Hepatocyte (in vitro differentiated cells): Measurements from ENCODE around the gene ARHGAP26. TPM values are rescaled to one million over a fixed set of nuclear protein-coding genes. Genes with fewer than 3 reads are reported as not detected.

Experiments
- DNase-seq: peaks from one replicate; pipeline ENCODE4 v3.0.0-alpha.2; 2016; ENCODE audit warnings: low spot score
- H2AFZ ChIP-seq: fragments of 200-600 bp; sonication (generic); 2 replicates; pipeline ENCODE4 v1.6.0; 2016; ENCODE audit warnings: antibody characterized with exemption, mild to moderate bottlenecking
- H3K27ac ChIP-seq: fragments of 200-600 bp; sonication (generic); 2 replicates; pipeline ENCODE4 v1.5.1; 2016; ENCODE audit warnings: mild to moderate bottlenecking
- H3K27me3 ChIP-seq: fragments of 200-600 bp; sonication (generic); 2 replicates; pipeline ENCODE4 v1.6.1; 2016
- H3K36me3 ChIP-seq: fragments of 200-600 bp; sonication (generic); replicated peaks from 2 replicates; pipeline ENCODE4 v1.5.1; 2016; ENCODE audit warnings: low read depth; ENCODE audit not compliant: insufficient read depth
- H3K4me1 ChIP-seq: fragments of 200-600 bp; sonication (generic); 2 replicates; pipeline ENCODE4 v1.5.1; 2016; ENCODE audit warnings: mild to moderate bottlenecking, moderate library complexity; ENCODE audit not compliant: insufficient read depth
- H3K4me2 ChIP-seq: fragments of 200-600 bp; sonication (generic); 2 replicates; pipeline ENCODE4 v1.6.0; 2016
- H3K4me3 ChIP-seq: fragments of 200-600 bp; sonication (generic); 2 replicates; pipeline ENCODE4 v1.5.1; 2016; ENCODE audit warnings: mild to moderate bottlenecking
- H3K79me2 ChIP-seq: fragments of 200-600 bp; sonication (generic); 2 replicates; pipeline ENCODE4 v1.6.0; 2017; ENCODE audit warnings: mild to moderate bottlenecking
- H3K9me2 ChIP-seq: fragments of 200-600 bp; sonication (generic); replicated peaks from 2 replicates; pipeline ENCODE4 v1.6.0; 2017; ENCODE audit warnings: mild to moderate bottlenecking; ENCODE audit not compliant: insufficient read depth
- H3K9me3 ChIP-seq: fragments of 200-600 bp; sonication (generic); 2 replicates; pipeline ENCODE4 v1.5.1; 2016; ENCODE audit warnings: low read depth, mild to moderate bottlenecking
- H4K20me1 ChIP-seq: fragments of 200-600 bp; sonication (generic); 2 replicates; pipeline ENCODE4 v1.6.0; 2016; ENCODE audit warnings: mild to moderate bottlenecking; ENCODE audit not compliant: insufficient read depth, poor library complexity, severe bottlenecking
- EZH2 ChIP-seq: fragments of 200-600 bp; sonication (generic); IDR thresholded peaks from 2 replicates; pipeline ENCODE4 v1.6.1; 2016; ENCODE audit warnings: antibody characterized with exemption, mild to moderate bottlenecking, borderline replicate concordance
- EZH2phosphoT487 ChIP-seq: fragments of 200-600 bp; sonication (generic); IDR thresholded peaks from one replicate; pipeline ENCODE4 v1.6.1; 2018; ENCODE audit warnings: antibody characterized with exemption, mild to moderate bottlenecking, low read depth, moderate library complexity; ENCODE audit not compliant: unreplicated experiment, severe bottlenecking
- WGBS: methylation state at CpG from one replicate; pipeline ENCODE4 v1.1.6; 2016; ENCODE audit warnings: low lambda C conversion rate; ENCODE audit errors: missing lambda C conversion rate; 5-methylcytosine and 5-hydroxymethylcytosine counted together
- polyA plus RNA-seq: library from polyadenylated mRNA; unstranded; fragments of >200 nt; fragmentation: Nextera tagmentation; extraction: Ambion mirVana; gene quantifications from 2 replicates; pipeline ENCODE4 v1.2.1, GENCODE V29; 2016
- total RNA-seq: library from RNA; depleted of rRNA; stranded (reverse); fragments of >200 nt; gene quantifications from 2 replicates; pipeline ENCODE4 v1.2.3, GENCODE V29; 2014
- TF ChIP-seq, protein P1 (sequence below): fragments of 200-600 bp; sonication (generic); IDR thresholded peaks from 2 replicates; pipeline ENCODE4 v1.5.1; 2016; ENCODE audit warnings: antibody characterized with exemption, mild to moderate bottlenecking; ENCODE audit not compliant: poor library complexity

Gene ARHGAP26
- 16.5 and 20.0 TPM in 2 replicates for total RNA-seq
- polyA plus RNA-seq, result 11.7 and 19.8 TPM in 2 replicates

- Histone ChIP-seq H3K4me3 (peak within 1 kb of the TSS; percentile 86), H3K4me1 (peaks cover 9% of the 10 kb centered on the region), H3K4me2 (peak within 1 kb of the TSS; percentile 96), H3K79me2 (peaks cover 38% of the 10 kb centered on the region), H3K9me3 (no peaks in the 10 kb centered on the region), H3K9me2 (no peaks in the 10 kb centered on the region), H2AFZ (peak within 1 kb of the TSS; percentile 96), H3K27ac (peak within 1 kb of the TSS; percentile 79), H4K20me1 (no peaks in the 10 kb centered on the region), H3K36me3 (no peaks in the 10 kb centered on the region), H3K27me3 (no peaks in the 10 kb centered on the region)
- TF ChIP-seq, protein P1, sequence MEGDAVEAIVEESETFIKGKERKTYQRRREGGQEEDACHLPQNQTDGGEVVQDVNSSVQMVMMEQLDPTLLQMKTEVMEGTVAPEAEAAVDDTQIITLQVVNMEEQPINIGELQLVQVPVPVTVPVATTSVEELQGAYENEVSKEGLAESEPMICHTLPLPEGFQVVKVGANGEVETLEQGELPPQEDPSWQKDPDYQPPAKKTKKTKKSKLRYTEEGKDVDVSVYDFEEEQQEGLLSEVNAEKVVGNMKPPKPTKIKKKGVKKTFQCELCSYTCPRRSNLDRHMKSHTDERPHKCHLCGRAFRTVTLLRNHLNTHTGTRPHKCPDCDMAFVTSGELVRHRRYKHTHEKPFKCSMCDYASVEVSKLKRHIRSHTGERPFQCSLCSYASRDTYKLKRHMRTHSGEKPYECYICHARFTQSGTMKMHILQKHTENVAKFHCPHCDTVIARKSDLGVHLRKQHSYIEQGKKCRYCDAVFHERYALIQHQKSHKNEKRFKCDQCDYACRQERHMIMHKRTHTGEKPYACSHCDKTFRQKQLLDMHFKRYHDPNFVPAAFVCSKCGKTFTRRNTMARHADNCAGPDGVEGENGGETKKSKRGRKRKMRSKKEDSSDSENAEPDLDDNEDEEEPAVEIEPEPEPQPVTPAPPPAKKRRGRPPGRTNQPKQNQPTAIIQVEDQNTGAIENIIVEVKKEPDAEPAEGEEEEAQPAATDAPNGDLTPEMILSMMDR, result peak; percentile 32
- no peak for TF ChIP-seq EZH2
- under 1% methylated on average over 54 of the region's 87 CpGs for WGBS
- peak; percentile 98 for DNase-seq
These were observed at the start of gene ARHGAP26 for GRCh38 chr5:142769793-142770649. ARHGAP26 (plus strand) TSS chr5:142770377; CDS start chr5:142770762, 385 bp downstream.

DNA sequence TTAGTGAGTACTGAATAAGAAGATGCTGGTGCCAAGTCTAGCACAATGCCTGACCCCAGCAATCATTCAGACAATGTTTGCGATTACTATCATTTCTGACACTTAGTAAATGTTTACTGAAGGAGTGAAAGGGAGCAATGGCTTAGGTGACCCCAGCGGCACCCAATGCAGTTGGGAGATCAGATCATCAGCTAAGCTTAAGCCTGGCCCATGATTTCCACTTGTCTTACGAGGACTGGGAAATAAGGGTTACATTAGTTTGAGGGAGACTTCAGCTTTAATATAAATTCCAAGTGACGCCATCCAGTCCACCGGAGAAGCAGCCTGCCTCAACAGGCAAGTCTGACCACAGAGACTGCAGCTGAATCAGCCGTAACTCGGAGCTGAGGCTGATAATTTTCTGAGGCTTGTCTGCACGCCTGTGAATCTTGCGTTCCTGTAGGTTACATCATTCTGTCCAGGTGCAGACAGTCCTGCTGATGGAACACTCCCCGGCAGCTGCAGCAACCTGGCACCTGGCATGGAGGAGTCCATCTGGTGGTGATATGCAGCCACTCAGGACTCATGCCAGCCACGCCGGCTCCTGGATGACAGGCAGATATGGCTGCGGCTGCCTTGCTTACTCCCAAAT lies 49.4 kb upstream of the ARHGAP26 start:
- DNase-seq, result peak; percentile 47
- Histone ChIP-seq H2AFZ (no peak overlapping the region), H3K4me3 (no peak overlapping the region), H3K36me3 (no peaks in the 10 kb centered on the region), H3K4me1 (peaks cover 10% of the 10 kb centered on the region), H3K9me2 (no peaks in the 10 kb centered on the region), H3K79me2 (no peaks in the 10 kb centered on the region), H3K4me2 (peak overlapping the region; percentile 49), H3K9me3 (no peaks in the 10 kb centered on the region), H3K27me3 (peaks cover 3% of the 10 kb centered on the region), H4K20me1 (no peaks in the 10 kb centered on the region), H3K27ac (no peak overlapping the region)
- WGBS, result 63% methylated on average over 13 of the region's 13 CpGs
- TF ChIP-seq EZH2 (no peak), EZH2phosphoT487 (peak; percentile 75)
- TF ChIP-seq, protein P1, result no peak

GRCh38 chr5:142722146-142722545 lies 48.0 kb upstream of the ARHGAP26 start:
- Histone ChIP-seq H3K4me1 (peaks cover 10% of the 10 kb centered on the region), H3K36me3 (no peaks in the 10 kb centered on the region), H3K9me2 (no peaks in the 10 kb centered on the region), H3K4me3 (no peak overlapping the region), H3K4me2 (no peak overlapping the region), H3K79me2 (no peaks in the 10 kb centered on the region), H3K27me3 (peaks cover 3% of the 10 kb centered on the region), H2AFZ (no peak overlapping the region), H4K20me1 (no peaks in the 10 kb centered on the region), H3K9me3 (no peaks in the 10 kb centered on the region), H3K27ac (no peak overlapping the region)
- 94% methylated on average over 6 of the region's 6 CpGs for WGBS
- no peak for DNase-seq
- TF ChIP-seq EZH2phosphoT487, result no peak
- TF ChIP-seq, protein P1, result no peak
